Measurements from ENCODE around the gene PHF20. TPM values are rescaled to one million over a fixed set of nuclear protein-coding genes. Genes with fewer than 3 reads are reported as not detected.

Gene PHF20
- total RNA-seq, 1 donor from 2014 or later: 44.6 TPM

DNA sequence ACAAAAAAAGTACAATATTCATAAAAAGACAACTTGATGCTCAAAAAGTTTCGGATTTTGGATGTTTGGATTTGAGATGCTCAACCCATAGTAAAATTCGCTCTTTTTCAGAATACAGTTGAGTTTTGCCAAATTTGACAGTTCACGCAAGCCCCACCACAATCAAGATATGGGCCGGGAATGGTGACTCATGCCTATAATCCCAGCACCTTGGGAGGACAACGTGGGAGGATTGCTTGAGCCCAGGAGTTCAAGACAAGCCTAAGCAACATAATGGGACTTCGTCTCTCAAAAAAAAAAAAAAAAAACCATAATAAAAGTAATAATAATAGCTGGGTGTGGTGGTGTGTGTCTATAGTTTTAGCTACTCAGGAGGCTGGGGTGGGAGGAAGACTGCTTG, 51.3 kb downstream of the PHF20 start:
- Mint-ChIP-seq H3K4me3 (ENCODE audit: unreplicated experiment) (no peak overlapping the region), H3K4me1 (ENCODE audit: low read depth) (peaks cover 58% of the 10 kb centered on the region), H3K36me3 (ENCODE audit: low read depth) (peaks cover 4% of the 10 kb centered on the region), H3K9me3 (ENCODE audit: low read depth) (peaks cover 8% of the 10 kb centered on the region), H3K27me3 (ENCODE audit: low read depth) (no peaks in the 10 kb centered on the region), H3K27ac (ENCODE audit: unreplicated experiment) (peak overlapping the region; percentile 49)
- no peak for DNase-seq (ENCODE audit: low spot score)
- TF ChIP-seq, protein P1, sequence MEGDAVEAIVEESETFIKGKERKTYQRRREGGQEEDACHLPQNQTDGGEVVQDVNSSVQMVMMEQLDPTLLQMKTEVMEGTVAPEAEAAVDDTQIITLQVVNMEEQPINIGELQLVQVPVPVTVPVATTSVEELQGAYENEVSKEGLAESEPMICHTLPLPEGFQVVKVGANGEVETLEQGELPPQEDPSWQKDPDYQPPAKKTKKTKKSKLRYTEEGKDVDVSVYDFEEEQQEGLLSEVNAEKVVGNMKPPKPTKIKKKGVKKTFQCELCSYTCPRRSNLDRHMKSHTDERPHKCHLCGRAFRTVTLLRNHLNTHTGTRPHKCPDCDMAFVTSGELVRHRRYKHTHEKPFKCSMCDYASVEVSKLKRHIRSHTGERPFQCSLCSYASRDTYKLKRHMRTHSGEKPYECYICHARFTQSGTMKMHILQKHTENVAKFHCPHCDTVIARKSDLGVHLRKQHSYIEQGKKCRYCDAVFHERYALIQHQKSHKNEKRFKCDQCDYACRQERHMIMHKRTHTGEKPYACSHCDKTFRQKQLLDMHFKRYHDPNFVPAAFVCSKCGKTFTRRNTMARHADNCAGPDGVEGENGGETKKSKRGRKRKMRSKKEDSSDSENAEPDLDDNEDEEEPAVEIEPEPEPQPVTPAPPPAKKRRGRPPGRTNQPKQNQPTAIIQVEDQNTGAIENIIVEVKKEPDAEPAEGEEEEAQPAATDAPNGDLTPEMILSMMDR (IDR thresholded peaks at IDR 0.05): no peak

DNA sequence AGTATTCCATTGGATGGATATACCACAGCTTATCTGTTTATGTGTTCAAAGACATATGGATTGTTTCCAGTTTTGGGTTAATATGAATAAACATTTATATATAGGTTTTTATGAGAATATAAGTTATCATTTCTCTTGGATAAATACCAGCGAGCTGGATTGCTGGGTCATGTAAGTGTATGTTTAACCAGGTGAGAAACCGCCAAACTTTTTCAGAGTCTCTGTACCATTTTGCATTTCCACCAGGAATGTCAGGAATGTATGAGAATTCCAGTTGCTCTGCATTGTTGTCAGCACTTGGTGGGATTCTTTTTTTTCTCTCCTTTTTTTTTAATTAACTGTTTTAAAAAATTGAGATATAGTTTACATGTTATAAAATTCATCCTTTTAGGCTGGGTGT, 52.1 kb downstream of the PHF20 start:
- Mint-ChIP-seq H3K4me3 (ENCODE audit: unreplicated experiment) (no peak overlapping the region), H3K27me3 (ENCODE audit: low read depth) (no peaks in the 10 kb centered on the region), H3K36me3 (ENCODE audit: low read depth) (peaks cover 4% of the 10 kb centered on the region), H3K9me3 (ENCODE audit: low read depth) (peaks cover 8% of the 10 kb centered on the region), H3K27ac (ENCODE audit: unreplicated experiment) (no peak overlapping the region), H3K4me1 (ENCODE audit: low read depth) (peaks cover 63% of the 10 kb centered on the region)
- TF ChIP-seq, protein P1 (IDR thresholded peaks at IDR 0.05): no peak
- no peak for DNase-seq (ENCODE audit: low spot score)

DNA sequence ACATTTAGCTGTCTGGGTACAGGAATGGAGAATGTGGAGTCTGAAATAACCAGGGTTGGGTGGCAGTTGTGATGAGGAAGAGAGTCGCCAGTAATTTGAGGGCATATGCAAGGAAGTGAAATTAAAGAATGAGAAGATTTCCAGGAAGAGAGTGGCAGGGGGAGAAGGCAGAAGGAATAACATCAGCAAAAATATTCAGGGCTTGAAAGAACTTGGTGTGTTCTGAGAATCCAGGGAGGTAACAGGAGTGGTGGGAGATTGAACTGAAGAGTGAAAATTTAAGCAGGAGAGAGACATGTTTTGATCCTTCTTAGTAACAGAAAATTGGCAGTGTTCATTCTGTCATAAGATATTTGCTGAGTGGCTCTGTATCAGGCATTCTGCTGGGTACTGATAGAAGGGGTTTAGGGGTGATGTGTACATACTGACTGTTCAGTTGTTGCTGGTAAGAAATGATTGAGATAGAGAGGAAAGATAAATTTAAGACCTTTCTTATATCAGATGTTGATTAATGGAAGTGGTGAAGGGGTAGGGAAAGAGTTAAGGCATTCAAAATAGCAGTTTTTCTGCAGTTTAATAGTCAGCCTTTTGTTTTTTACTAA, 54.7 kb downstream of the PHF20 start:
- Mint-ChIP-seq H3K27ac (ENCODE audit: unreplicated experiment) (peak overlapping the region; percentile 65), H3K9me3 (ENCODE audit: low read depth) (peaks cover 14% of the 10 kb centered on the region), H3K4me3 (ENCODE audit: unreplicated experiment) (no peak overlapping the region), H3K4me1 (ENCODE audit: low read depth) (peaks cover 48% of the 10 kb centered on the region), H3K27me3 (ENCODE audit: low read depth) (no peaks in the 10 kb centered on the region), H3K36me3 (ENCODE audit: low read depth) (peaks cover 9% of the 10 kb centered on the region)
- TF ChIP-seq, protein P1 (IDR thresholded peaks at IDR 0.05): no peak
- no peak for DNase-seq (ENCODE audit: low spot score)

DNA sequence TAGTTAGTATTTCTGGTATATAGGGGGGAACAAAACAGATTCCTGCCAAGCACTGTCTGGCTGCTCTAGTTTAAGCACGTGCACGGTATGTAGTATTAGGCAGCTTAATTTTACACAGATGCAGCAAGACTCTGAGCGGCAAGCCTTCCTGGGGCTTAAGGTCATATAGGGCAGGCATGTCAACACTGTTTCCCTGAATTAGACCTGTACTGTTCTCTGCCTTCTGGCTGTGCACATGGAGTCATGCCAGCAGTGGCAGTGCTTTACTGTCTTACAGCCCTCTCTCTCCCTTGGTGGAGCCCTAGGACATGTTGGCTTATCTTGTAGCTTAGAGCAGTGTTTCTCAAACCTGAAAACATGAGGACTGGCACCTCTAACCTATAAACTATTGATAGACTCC, 56.6 kb downstream of the PHF20 start:
- peaks cover 8% of the 10 kb centered on the region for H3K9me3 Mint-ChIP-seq (ENCODE audit: low read depth)
- no peak for DNase-seq (ENCODE audit: low spot score)
- TF ChIP-seq, protein P1 (IDR thresholded peaks at IDR 0.05): no peak
- H3K36me3 Mint-ChIP-seq (ENCODE audit: low read depth): peaks cover 9% of the 10 kb centered on the region
- peaks cover 47% of the 10 kb centered on the region for H3K4me1 Mint-ChIP-seq (ENCODE audit: low read depth)
- H3K4me3 Mint-ChIP-seq (ENCODE audit: unreplicated experiment): no peak overlapping the region
- H3K27ac Mint-ChIP-seq (ENCODE audit: unreplicated experiment): peak overlapping the region; percentile 17
- H3K27me3 Mint-ChIP-seq (ENCODE audit: low read depth): no peaks in the 10 kb centered on the region

DNA sequence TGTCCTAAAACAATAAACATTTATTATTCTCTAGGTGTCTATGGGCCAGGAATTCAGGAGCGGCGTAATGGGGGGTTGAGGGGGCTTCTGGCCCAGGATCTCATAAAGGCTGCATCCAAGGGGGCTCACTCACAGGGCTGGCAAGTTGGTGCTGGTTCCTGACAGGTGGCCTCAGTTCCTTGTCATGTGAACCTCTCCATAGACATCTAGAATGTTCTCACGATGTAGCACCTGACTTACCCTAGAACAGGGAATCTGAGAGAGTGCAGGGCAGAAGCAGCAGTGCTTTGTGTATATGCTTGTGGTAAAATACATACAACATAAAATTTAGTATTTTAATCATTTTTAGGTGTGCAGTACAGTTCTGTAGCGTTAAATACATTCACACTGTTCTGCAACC, 57.1 kb downstream of the PHF20 start:
- TF ChIP-seq, protein P1 (IDR thresholded peaks at IDR 0.05): no peak
- no peaks in the 10 kb centered on the region for H3K27me3 Mint-ChIP-seq (ENCODE audit: low read depth)

More for the DNA sequence above, 57.1 kb downstream of the PHF20 start:
- DNase-seq (ENCODE audit: low spot score): no peak
- H3K9me3 Mint-ChIP-seq (ENCODE audit: low read depth): peaks cover 6% of the 10 kb centered on the region
- H3K4me1 Mint-ChIP-seq (ENCODE audit: low read depth): peaks cover 43% of the 10 kb centered on the region
- no peak overlapping the region for H3K4me3 Mint-ChIP-seq (ENCODE audit: unreplicated experiment)
- no peak overlapping the region for H3K27ac Mint-ChIP-seq (ENCODE audit: unreplicated experiment)
- peaks cover 9% of the 10 kb centered on the region for H3K36me3 Mint-ChIP-seq (ENCODE audit: low read depth)
